Panc1 (cell line): ENCODE data around the gene CYTH3. TPM values are rescaled to one million over a fixed set of nuclear protein-coding genes. Genes with fewer than 3 reads are reported as not detected.

ENCODE experiments used
- ATAC-seq: fragments of 200-7000 bp; cut with Tn5 transposase; 2 replicates; pipeline ENCODE4 v1.9.1; 2020; ENCODE audit warnings: mild to moderate bottlenecking, moderate library complexity
- Bru-seq: library from RNA; stranded (reverse); fragments of 400-500 nt; gene quantifications from one replicate; lab custom pipeline; 2021; lab: Mats Ljungman, UMichigan
- BruChase-seq, 2 experiments: library from RNA; stranded (reverse); fragments of 400-500 nt; gene quantifications; one replicate each; lab custom pipeline; 2021; lab: Mats Ljungman, UMichigan
- BruUV-seq: library from RNA; stranded (reverse); fragments of 400-500 nt; replicated peaks from 2 replicates; lab custom pipeline; 2021; lab: Mats Ljungman, UMichigan
- CTCF ChIA-PET: fragments of 300-600 bp; sonication (Branson Sonifier 250); formaldehyde crosslinking; loops from one replicate; lab custom pipeline; 2022; ENCODE audit warnings: antibody characterized with exemption; lab: Charles Lee
- POLR2A ChIA-PET: fragments of 300-600 bp; sonication (Branson Sonifier 250); formaldehyde crosslinking; loops from one replicate; lab custom pipeline; 2022; ENCODE audit warnings: antibody characterized with exemption; lab: Charles Lee
- DNase-seq: peaks from one replicate; pipeline ENCODE4 v3.0.0-alpha.2; 2010; ENCODE audit warnings: low read depth, low spot score
- H3K27ac ChIP-seq: 2 replicates; pipeline ENCODE4 v1.5.1; 2011; ENCODE audit warnings: mild to moderate bottlenecking, low read length, inconsistent platforms
- H3K27me3 ChIP-seq: fragments of 200-500 bp; sonication (Bioruptor generic); 2 replicates; pipeline ENCODE4 v1.6.0; 2014; ENCODE audit warnings: low read length, inconsistent platforms; ENCODE audit not compliant: control insufficient read depth, insufficient read depth
- H3K36me3 ChIP-seq: fragments of 200-500 bp; sonication (Bioruptor generic); 2 replicates; pipeline ENCODE4 v1.5.1; 2014; ENCODE audit warnings: inconsistent platforms, mild to moderate bottlenecking, low read length, moderate library complexity; ENCODE audit not compliant: control insufficient read depth, insufficient read depth
- H3K4me1 ChIP-seq: 2 replicates; pipeline ENCODE4 v1.5.1; 2011; ENCODE audit warnings: inconsistent platforms, mild to moderate bottlenecking, low read length, moderate library complexity; ENCODE audit not compliant: control insufficient read depth, insufficient read depth
- H3K4me3 ChIP-seq, 2 experiments: 2 replicates each; pipeline ENCODE4 v1.5.1; 2011 to 2012; ENCODE audit warnings: low read depth in 2 of 2, low read length in 2 of 2, mild to moderate bottlenecking in 2 of 2, inconsistent platforms in 1 of 2, moderate library complexity in 1 of 2
- H3K9me3 ChIP-seq: fragments of 200-500 bp; sonication (Bioruptor generic); 2 replicates; pipeline ENCODE4 v1.5.1; 2014; ENCODE audit warnings: low read depth, mild to moderate bottlenecking, inconsistent platforms, low read length, moderate library complexity; ENCODE audit not compliant: control insufficient read depth, insufficient read depth
- POLR2AphosphoS5 ChIP-seq: IDR thresholded peaks from 2 replicates; pipeline ENCODE4 v1.6.1; 2012; ENCODE audit warnings: mild to moderate bottlenecking, low read depth, low read length, moderate library complexity
- REST ChIP-seq, 2 experiments: IDR thresholded peaks; 2 replicates each; pipeline ENCODE4 v1.6.1; 2011 to 2012; ENCODE audit warnings: low read depth in 2 of 2, control low read depth in 1 of 2, low read length in 1 of 2, mild to moderate bottlenecking in 1 of 2, moderate library complexity in 1 of 2; ENCODE audit not compliant: insufficient read depth in 1 of 2
- SIN3A ChIP-seq: IDR thresholded peaks from 2 replicates; pipeline ENCODE4 v1.6.1; 2012; ENCODE audit warnings: low read depth, mild to moderate bottlenecking, low read length, moderate library complexity, borderline replicate concordance; ENCODE audit not compliant: insufficient read depth
- TCF7L2 ChIP-seq: IDR thresholded peaks from 2 replicates; pipeline ENCODE4 v1.6.1; 2011; ENCODE audit warnings: mild to moderate bottlenecking, low read depth, low read length, inconsistent platforms
- in situ Hi-C: cut with HindIII; loops from 2 replicates; pipeline ENCODE4 v1.10.0; 2016; ENCODE audit warnings: low sequenced_read_pairs, low pct_unique_long_range_greater_than_20kb
- intact Hi-C: fragments of 100-400 bp; cut with micrococcal nuclease; formaldehyde crosslinking; loops from one replicate; pipeline ENCODE4 v1.10.0; 2022; ENCODE audit not compliant: unreplicated experiment
- long read RNA-seq: library from polyadenylated mRNA; unstranded; transcript quantifications from one replicate; pipeline ENCODE4 v2.0.0, GENCODE V29; 2021; ENCODE audit not compliant: unreplicated experiment
- polyA plus RNA-seq: library from polyadenylated mRNA; unstranded; fragments of >200 nt; gene quantifications from one replicate; pipeline ENCODE4 v1.2.1, GENCODE V29; 2012; ENCODE audit warnings: missing spikeins; ENCODE audit not compliant: insufficient read length
- total RNA-seq: library from RNA; stranded (reverse); gene quantifications from one replicate; pipeline ENCODE4 v1.2.1, GENCODE V29; 2021; ENCODE audit not compliant: unreplicated experiment
- TF ChIP-seq, protein P1 (sequence below): fragments of 450-650 bp; IDR thresholded peaks from 2 replicates; pipeline ENCODE4 v1.5.1; 2017; ENCODE audit warnings: mild to moderate bottlenecking

Gene CYTH3, protein sequence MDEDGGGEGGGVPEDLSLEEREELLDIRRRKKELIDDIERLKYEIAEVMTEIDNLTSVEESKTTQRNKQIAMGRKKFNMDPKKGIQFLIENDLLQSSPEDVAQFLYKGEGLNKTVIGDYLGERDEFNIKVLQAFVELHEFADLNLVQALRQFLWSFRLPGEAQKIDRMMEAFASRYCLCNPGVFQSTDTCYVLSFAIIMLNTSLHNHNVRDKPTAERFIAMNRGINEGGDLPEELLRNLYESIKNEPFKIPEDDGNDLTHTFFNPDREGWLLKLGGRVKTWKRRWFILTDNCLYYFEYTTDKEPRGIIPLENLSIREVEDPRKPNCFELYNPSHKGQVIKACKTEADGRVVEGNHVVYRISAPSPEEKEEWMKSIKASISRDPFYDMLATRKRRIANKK
- total RNA-seq, result 35.5 TPM
- polyA plus RNA-seq, result 41.6 TPM
- Bru-seq, nascent RNA, result percentile 77 among the genes with signal in this experiment
- BruChase-seq, experiment 1, labeled RNA remaining after a 2-hour chase, result percentile 74 among the genes with signal in this experiment
- BruChase-seq, experiment 2, labeled RNA remaining after a 6-hour chase, result percentile 81 among the genes with signal in this experiment
- long read RNA-seq, full-length matches to known transcripts, result 64 of 130 reads
- long read RNA-seq, partial matches to known transcripts, result 25 of 130 reads
- long read RNA-seq, other reads (novel, unspliced or antisense), result 41 of 130 reads

GRCh38 chr7:6272481-6273323 is at the start of gene CYTH3:
CYTH3 (minus strand) TSS chr7:6272624; CDS start chr7:6272507, 117 bp downstream.
- CTCF ChIA-PET, result interaction anchor here (0.6 to 1.2 kb wide), 2 partner anchors 20 to 108 kb away, joined by 4 to 6 read pairs; no protein-coding TSS in a partner anchor

GRCh38 chr7:6320791-6321190 is 48.4 kb upstream of the CYTH3 start:
- intact Hi-C loops (no loop called here), in situ Hi-C loops (no loop called here)
- Histone ChIP-seq H3K36me3 (no peaks in the 10 kb centered on the region), H3K27me3 (no peaks in the 10 kb centered on the region), H3K9me3 (no peaks in the 10 kb centered on the region), H3K27ac (no peak overlapping the region), H3K4me1 (0 out of 2 replicates have a peak, but pooled peaks cover 3% of the 10 kb centered on the region), H3K4me3 (no peak overlapping the region)
- no TSS peak for BruUV-seq
- ChIA-PET CTCF (interaction anchor here (1.6 kb wide), 1 partner anchor 161 kb away, joined by 3 read pairs; no protein-coding TSS in a partner anchor), POLR2A (no interaction called here)
- TF ChIP-seq TCF7L2, result no peak
- TF ChIP-seq, protein P1, sequence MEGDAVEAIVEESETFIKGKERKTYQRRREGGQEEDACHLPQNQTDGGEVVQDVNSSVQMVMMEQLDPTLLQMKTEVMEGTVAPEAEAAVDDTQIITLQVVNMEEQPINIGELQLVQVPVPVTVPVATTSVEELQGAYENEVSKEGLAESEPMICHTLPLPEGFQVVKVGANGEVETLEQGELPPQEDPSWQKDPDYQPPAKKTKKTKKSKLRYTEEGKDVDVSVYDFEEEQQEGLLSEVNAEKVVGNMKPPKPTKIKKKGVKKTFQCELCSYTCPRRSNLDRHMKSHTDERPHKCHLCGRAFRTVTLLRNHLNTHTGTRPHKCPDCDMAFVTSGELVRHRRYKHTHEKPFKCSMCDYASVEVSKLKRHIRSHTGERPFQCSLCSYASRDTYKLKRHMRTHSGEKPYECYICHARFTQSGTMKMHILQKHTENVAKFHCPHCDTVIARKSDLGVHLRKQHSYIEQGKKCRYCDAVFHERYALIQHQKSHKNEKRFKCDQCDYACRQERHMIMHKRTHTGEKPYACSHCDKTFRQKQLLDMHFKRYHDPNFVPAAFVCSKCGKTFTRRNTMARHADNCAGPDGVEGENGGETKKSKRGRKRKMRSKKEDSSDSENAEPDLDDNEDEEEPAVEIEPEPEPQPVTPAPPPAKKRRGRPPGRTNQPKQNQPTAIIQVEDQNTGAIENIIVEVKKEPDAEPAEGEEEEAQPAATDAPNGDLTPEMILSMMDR, result no peak
- no peak for TF ChIP-seq SIN3A
- TF ChIP-seq REST (IDR thresholded peaks at IDR 0.05; ENCODE audit: insufficient read depth in 1 of 2, low read depth in 2 of 2, low read length in 1 of 2), result no peak
- TF ChIP-seq POLR2AphosphoS5, result no peak
- DNase-seq (no peak), ATAC-seq (no peak)

More at GRCh38 chr7:6272481-6273323, at the start of gene CYTH3:
- POLR2A ChIA-PET, result interaction anchor here (0.7 kb wide), 1 partner anchor 1296 kb away, joined by 5 read pairs; no protein-coding TSS in a partner anchor
- in situ Hi-C loops, result no loop called here
- DNase-seq (no peak), ATAC-seq (peak; percentile 93)
- no TSS peak for BruUV-seq
- peak within 1 kb of the TSS; percentile 83 to 93 for H3K4me3 ChIP-seq
- H3K36me3 ChIP-seq, result no peaks in the 10 kb centered on the region; the same call in 1 of the 2 replicates
- H3K4me1 ChIP-seq, result peaks cover 32% of the 10 kb centered on the region
- peak within 1 kb of the TSS; percentile 78 for H3K27ac ChIP-seq
- TF ChIP-seq, protein P1, result no peak
- TF ChIP-seq SIN3A (no peak), TCF7L2 (no peak)
- H3K27me3 ChIP-seq, result no peaks in the 10 kb centered on the region
- H3K9me3 ChIP-seq, result no peaks in the 10 kb centered on the region
- intact Hi-C loops, result no loop called here
